PFSK-1 (cell line): ENCODE measurements around the gene EPM2A.

Experiments
- FOXP2 ChIP-seq: optimal IDR thresholded peaks from 2 replicates; pipeline ENCODE3; 2011; ENCODE audit warnings: borderline replicate concordance, control low read depth, inconsistent platforms; ENCODE audit not compliant: insufficient read depth; ENCODE audit errors: extremely low read length, extremely low read depth
- POLR2AphosphoS5 ChIP-seq: IDR thresholded peaks from 2 replicates; pipeline ENCODE4 v1.6.1; 2012; ENCODE audit warnings: low read depth, mild to moderate bottlenecking, control low read depth, low read length, moderate library complexity
- REST ChIP-seq, 2 experiments: IDR thresholded peaks; 2 replicates each; pipeline versions ENCODE4 v1.6.1 to v1.8.0; 2011 to 2012; ENCODE audit warnings: low read depth in 2 of 2, low read length in 2 of 2, control low read depth in 1 of 2, inconsistent platforms in 1 of 2, mild to moderate bottlenecking in 1 of 2, moderate library complexity in 1 of 2; ENCODE audit not compliant: insufficient read depth in 1 of 2
- SIN3A ChIP-seq: IDR thresholded peaks from 2 replicates; pipeline ENCODE4 v1.6.1; 2012; ENCODE audit warnings: mild to moderate bottlenecking, low read length, moderate library complexity, borderline replicate concordance; ENCODE audit not compliant: insufficient read depth
- TAF1 ChIP-seq: IDR thresholded peaks from 2 replicates; pipeline ENCODE4 v1.6.1; 2012; ENCODE audit warnings: low read length, control low read depth, borderline replicate concordance; ENCODE audit not compliant: insufficient read depth

Gene EPM2A

GRCh38 chr6:145583753-145584152 lies 151.6 kb downstream of the EPM2A start:
- TF ChIP-seq REST (IDR thresholded peaks at IDR 0.05; ENCODE audit: insufficient read depth in 1 of 2, low read depth in 2 of 2, low read length in 2 of 2) (no peak), POLR2AphosphoS5 (no peak), FOXP2 (no peak), SIN3A (no peak), TAF1 (no peak)
